GM23338 (cell line): Measurements from ENCODE around the gene MAPKBP1. TPM values are rescaled to one million over a fixed set of nuclear protein-coding genes. Genes with fewer than 3 reads are reported as not detected.

Experiments used
- ATAC-seq: fragments of 200-7000 bp; cut with Tn5 transposase; 3 replicates; pipeline ENCODE4 v1.9.1; 2020
- DNase-seq: peaks from one replicate; pipeline ENCODE4 v3.0.0-alpha.2; 2015; ENCODE audit warnings: low spot score
- H2AFZ ChIP-seq: fragments of 200-600 bp; sonication (generic); 2 replicates; pipeline ENCODE4 v1.8.0; 2016; ENCODE audit warnings: antibody characterized with exemption, mild to moderate bottlenecking, moderate library complexity
- H3F3A ChIP-seq: fragments of 200-600 bp; sonication (generic); replicated peaks from 2 replicates; pipeline ENCODE4 v1.8.0; 2017; ENCODE audit warnings: antibody characterized with exemption, mixed run types, low read depth
- H3K27ac ChIP-seq: fragments of 200-600 bp; sonication (generic); 2 replicates; pipeline ENCODE4 v1.6.1; 2016; ENCODE audit warnings: low read depth
- H3K27me3 ChIP-seq: fragments of 200-600 bp; sonication (generic); 2 replicates; pipeline ENCODE4 v1.8.0; 2016; ENCODE audit warnings: mild to moderate bottlenecking, mixed run types, moderate library complexity; ENCODE audit not compliant: insufficient read depth
- H3K36me3 ChIP-seq: fragments of 200-600 bp; sonication (generic); 2 replicates; pipeline ENCODE4 v1.8.0; 2016; ENCODE audit warnings: mild to moderate bottlenecking; ENCODE audit not compliant: insufficient read depth
- H3K4me1 ChIP-seq: fragments of 200-600 bp; sonication (generic); 2 replicates; pipeline ENCODE4 v1.8.0; 2016; ENCODE audit warnings: mild to moderate bottlenecking, moderate library complexity; ENCODE audit not compliant: insufficient read depth
- H3K4me2 ChIP-seq: fragments of 200-600 bp; sonication (generic); 2 replicates; pipeline ENCODE4 v1.7.1; 2017; ENCODE audit warnings: mixed run types
- H3K4me3 ChIP-seq: fragments of 200-600 bp; sonication (generic); 2 replicates; pipeline ENCODE4 v1.6.1; 2016; ENCODE audit warnings: mixed run types
- H3K79me2 ChIP-seq: fragments of 200-600 bp; sonication (generic); replicated peaks from 2 replicates; pipeline ENCODE4 v1.8.0; 2017; ENCODE audit warnings: mild to moderate bottlenecking; ENCODE audit not compliant: insufficient read depth
- H3K9me2 ChIP-seq: fragments of 200-600 bp; sonication (generic); 2 replicates; pipeline ENCODE4 v1.8.0; 2017; ENCODE audit not compliant: insufficient read depth
- H4K20me1 ChIP-seq: fragments of 200-600 bp; sonication (generic); replicated peaks from 2 replicates; pipeline ENCODE4 v1.8.0; 2017; ENCODE audit warnings: mild to moderate bottlenecking; ENCODE audit not compliant: insufficient read depth
- H3K27ac Mint-ChIP-seq: 2 replicates; pipeline ENCODE4 v1.8.0; 2020; ENCODE audit warnings: inconsistent platforms, mild to moderate bottlenecking, moderate library complexity, mixed read lengths
- H3K27me3 Mint-ChIP-seq: 3 replicates; pipeline ENCODE4 v1.8.0; 2022; ENCODE audit warnings: low read depth, mild to moderate bottlenecking, moderate library complexity, mixed read lengths, inconsistent platforms; ENCODE audit not compliant: insufficient read depth, poor library complexity
- H3K36me3 Mint-ChIP-seq: 3 replicates; pipeline ENCODE4 v1.8.0; 2021; ENCODE audit warnings: low read depth, mild to moderate bottlenecking, inconsistent platforms, moderate library complexity, mixed read lengths
- H3K4me1 Mint-ChIP-seq: 3 replicates; pipeline ENCODE4 v1.8.0; 2020; ENCODE audit warnings: mild to moderate bottlenecking, inconsistent platforms, mixed read lengths
- H3K4me3 Mint-ChIP-seq: 3 replicates; pipeline ENCODE4 v1.8.0; 2021; ENCODE audit warnings: moderate library complexity, mild to moderate bottlenecking, inconsistent platforms, mixed read lengths
- H3K9me3 Mint-ChIP-seq: 3 replicates; pipeline ENCODE4 v1.8.0; 2020; ENCODE audit warnings: moderate library complexity, mild to moderate bottlenecking, inconsistent platforms, mixed read lengths
- ETS1 ChIP-seq: IDR thresholded peaks from 2 replicates; pipeline ENCODE4 v1.6.1; 2016; ENCODE audit warnings: antibody characterized with exemption
- EZH2 ChIP-seq: fragments of 200-600 bp; sonication (generic); IDR thresholded peaks from one replicate; pipeline ENCODE4 v1.8.0; 2017; ENCODE audit warnings: antibody characterized with exemption, mild to moderate bottlenecking, low read depth; ENCODE audit not compliant: unreplicated experiment
- EZH2phosphoT487 ChIP-seq: fragments of 200-600 bp; sonication (generic); IDR thresholded peaks from one replicate; pipeline ENCODE4 v1.8.1; 2018; ENCODE audit warnings: antibody characterized with exemption; ENCODE audit not compliant: unreplicated experiment
- JUNB ChIP-seq: IDR thresholded peaks from one replicate; pipeline ENCODE4 v1.6.1; 2016; ENCODE audit warnings: antibody characterized with exemption; ENCODE audit not compliant: unreplicated experiment
- POLR2AphosphoS5 ChIP-seq: IDR thresholded peaks from 2 replicates; pipeline ENCODE4 v1.6.1; 2016; ENCODE audit warnings: antibody characterized with exemption, low read depth
- REST ChIP-seq: IDR thresholded peaks from one replicate; pipeline ENCODE4 v1.6.1; 2018; ENCODE audit warnings: antibody characterized with exemption; ENCODE audit not compliant: unreplicated experiment
- STAT1 ChIP-seq: IDR thresholded peaks from one replicate; pipeline ENCODE4 v1.6.1; 2016; ENCODE audit warnings: antibody characterized with exemption; ENCODE audit not compliant: unreplicated experiment
- ZNF114 ChIP-seq: fragments of 250-450 bp; sonication (Bioruptor Pico); IDR thresholded peaks from 2 replicates; pipeline ENCODE4 v1.5.0; 2020; ENCODE audit warnings: mild to moderate bottlenecking, moderate library complexity
- ZNF462 ChIP-seq: fragments of 250-450 bp; sonication (Bioruptor Pico); IDR thresholded peaks from 2 replicates; pipeline ENCODE4 v1.5.0; 2020; ENCODE audit warnings: mild to moderate bottlenecking, moderate library complexity
- polyA plus RNA-seq: library from polyadenylated mRNA; unstranded; fragments of >200 nt; fragmentation: Nextera tagmentation; extraction: Ambion mirVana; gene quantifications from 2 replicates; pipeline ENCODE4 v1.2.1, GENCODE V29; 2016
- total RNA-seq: library from RNA; depleted of rRNA; stranded (reverse); fragments of >200 nt; shearing (Covaris generic); gene quantifications from 2 replicates; pipeline ENCODE4 v1.2.3, GENCODE V29; 2014

Gene MAPKBP1
- total and polyA plus RNA-seq, 2 experiments from 2014 or later, result 1.9 to 8.9 TPM

- no peak overlapping the region for H3K27ac ChIP-seq
- no peaks in the 10 kb centered on the region for H3K9me2 ChIP-seq
- no peak overlapping the region for H2AFZ ChIP-seq
- H3K4me2 ChIP-seq, result no peak overlapping the region
- Mint-ChIP-seq H3K36me3 (peaks cover 8% of the 10 kb centered on the region; the same call in 1 of the 3 replicates), H3K27ac (no peak overlapping the region), H3K4me3 (no peak overlapping the region), H3K4me1 (no peaks in the 10 kb centered on the region), H3K27me3 (peaks cover 3% of the 10 kb centered on the region), H3K9me3 (no peaks in the 10 kb centered on the region)
- no peaks in the 10 kb centered on the region for H3K27me3 ChIP-seq
- no peak overlapping the region for H3K4me3 ChIP-seq
- no peaks in the 10 kb centered on the region for H3K79me2 ChIP-seq
- H4K20me1 ChIP-seq, result no peaks in the 10 kb centered on the region
- no peaks in the 10 kb centered on the region for H3K4me1 ChIP-seq
- ATAC-seq (no peak), DNase-seq (no peak)
- no peak for TF ChIP-seq REST
- no peak for TF ChIP-seq EZH2phosphoT487
- TF ChIP-seq ZNF462 (CRISPR knock-in tag), result no peak
- no peak for TF ChIP-seq JUNB
- TF ChIP-seq ETS1, result no peak
- no peak for TF ChIP-seq POLR2AphosphoS5
- no peak for TF ChIP-seq STAT1
- TF ChIP-seq ZNF114 (CRISPR knock-in tag), result no peak
- no peak for TF ChIP-seq EZH2
- H3K36me3 ChIP-seq, result no peaks in the 10 kb centered on the region
- no peaks in the 10 kb centered on the region for H3F3A ChIP-seq
These were observed 65.7 kb downstream of the MAPKBP1 start for GRCh38 chr15:41839781-41840491.
